Calu3 (cell line): Measurements from ENCODE around the gene PDLIM1. TPM values are rescaled to one million over a fixed set of nuclear protein-coding genes. Genes with fewer than 3 reads are reported as not detected.
"Not testable (repeated sequence)": the region's sequence is repeated elsewhere in the genome, so short reads cannot be mapped to it uniquely, and the experiment has no call there.

Experiments
- BruUV-seq: library from RNA; stranded (reverse); fragments of 400-500 nt; replicated peaks from 2 replicates; lab custom pipeline; 2021; lab: Mats Ljungman, UMichigan
- CTCF ChIA-PET: fragments of 300-600 bp; sonication (Branson Sonifier 250); formaldehyde crosslinking; loops from one replicate; lab custom pipeline; 2022; ENCODE audit warnings: antibody characterized with exemption; lab: Charles Lee
- DNase-seq: peaks from one replicate; pipeline ENCODE4 v3.0.0; 2022
- H3K27ac Mint-ChIP-seq: one replicate; pipeline ENCODE4 v1.8.0; 2022; ENCODE audit warnings: mixed read lengths; ENCODE audit not compliant: unreplicated experiment
- H3K27me3 Mint-ChIP-seq: one replicate; pipeline ENCODE4 v1.8.0; 2022; ENCODE audit warnings: mixed read lengths; ENCODE audit not compliant: unreplicated experiment
- H3K36me3 Mint-ChIP-seq: one replicate; pipeline ENCODE4 v1.8.0; 2022; ENCODE audit warnings: mild to moderate bottlenecking, moderate library complexity, mixed read lengths; ENCODE audit not compliant: insufficient read depth, unreplicated experiment
- H3K4me1 Mint-ChIP-seq: one replicate; pipeline ENCODE4 v1.8.0; 2022; ENCODE audit warnings: mild to moderate bottlenecking, low read depth, mixed read lengths; ENCODE audit not compliant: unreplicated experiment
- H3K4me3 Mint-ChIP-seq: one replicate; pipeline ENCODE4 v1.8.0; 2022; ENCODE audit warnings: mild to moderate bottlenecking, low read depth, moderate library complexity, mixed read lengths; ENCODE audit not compliant: unreplicated experiment
- H3K9me3 Mint-ChIP-seq: one replicate; pipeline ENCODE4 v1.8.0; 2022; ENCODE audit warnings: low read depth, mixed read lengths; ENCODE audit not compliant: unreplicated experiment
- CTCF ChIP-seq: fragments of 200-600 bp; IDR thresholded peaks from one replicate; pipeline ENCODE4 v1.8.0; 2022; ENCODE audit warnings: antibody characterized with exemption; ENCODE audit not compliant: unreplicated experiment
- intact Hi-C: fragments of 100-400 bp; cut with micrococcal nuclease; formaldehyde crosslinking; loops from one replicate; pipeline ENCODE4 v1.10.0; 2022; ENCODE audit not compliant: unreplicated experiment
- total RNA-seq: library from RNA; stranded (reverse); gene quantifications from 2 replicates; pipeline ENCODE4 v1.2.3, GENCODE V29; 2022

Gene PDLIM1
- total RNA-seq, 1 experiment from 2014 or later, result 49.7 TPM

- BruUV-seq, result no TSS peak
- H3K27me3 Mint-ChIP-seq, result no peaks in the 10 kb centered on the region
- peak overlapping the region; percentile 44 for H3K27ac Mint-ChIP-seq
- H3K9me3 Mint-ChIP-seq, result no peaks in the 10 kb centered on the region
- no peak for TF ChIP-seq CTCF
- intact Hi-C loops, result no loop called here
- H3K4me1 Mint-ChIP-seq, result peaks cover 13% of the 10 kb centered on the region
- CTCF ChIA-PET, result no interaction called here
- no peak for DNase-seq
- H3K4me3 Mint-ChIP-seq, result no peak overlapping the region
- H3K36me3 Mint-ChIP-seq, result no peaks in the 10 kb centered on the region
Observed at GRCh38 chr10:95229724-95230627, 60.8 kb downstream of the PDLIM1 start.

- DNase-seq, H3K36me3 Mint-ChIP-seq, H3K4me3 Mint-ChIP-seq, intact Hi-C loops, H3K27me3 Mint-ChIP-seq, BruUV-seq, H3K9me3 Mint-ChIP-seq: not testable (repeated sequence)
- CTCF ChIA-PET, result interaction anchor here (0.6 kb wide), 1 partner anchor 1402 kb away, joined by 4 read pairs; no protein-coding TSS in a partner anchor
- peak overlapping the region; percentile 44 for H3K27ac Mint-ChIP-seq
- H3K4me1 Mint-ChIP-seq, result peaks cover 13% of the 10 kb centered on the region
Observed at GRCh38 chr10:95228934-95229723, 61.7 kb downstream of the PDLIM1 start.

- CTCF ChIA-PET, result no interaction called here
- TF ChIP-seq CTCF, result no peak
- Mint-ChIP-seq H3K4me3 (no peak overlapping the region), H3K9me3 (no peaks in the 10 kb centered on the region), H3K27me3 (no peaks in the 10 kb centered on the region), H3K27ac (no peak overlapping the region), H3K36me3 (no peaks in the 10 kb centered on the region), H3K4me1 (peaks cover 12% of the 10 kb centered on the region)
- intact Hi-C loops, result no loop called here
- no TSS peak for BruUV-seq
- no peak for DNase-seq
Observed at GRCh38 chr10:95225136-95225535, 65.7 kb downstream of the PDLIM1 start.

GRCh38 chr10:95221124-95221523, 69.7 kb downstream of the PDLIM1 start:
- CTCF ChIA-PET, result no interaction called here
- H3K4me1 Mint-ChIP-seq, result no peaks in the 10 kb centered on the region
- no peaks in the 10 kb centered on the region for H3K36me3 Mint-ChIP-seq
- intact Hi-C loops, result no loop called here
- DNase-seq, result no peak
- H3K4me3 Mint-ChIP-seq, result no peak overlapping the region
- H3K27ac Mint-ChIP-seq, result no peak overlapping the region
- no TSS peak for BruUV-seq
- no peaks in the 10 kb centered on the region for H3K27me3 Mint-ChIP-seq
- TF ChIP-seq CTCF, result no peak
- no peaks in the 10 kb centered on the region for H3K9me3 Mint-ChIP-seq
